K562 (cell line): ENCODE measurements around the gene USP2. TPM values are rescaled to one million over a fixed set of nuclear protein-coding genes. Genes with fewer than 3 reads are reported as not detected.
A peak's percentile ranks its signal among the peaks of the same experiment; 100 is the strongest.

Experiments
- L3MBTL2 ChIP-seq: fragments of 450-650 bp; IDR thresholded peaks from 2 replicates; pipeline ENCODE4 v1.6.1; 2016; ENCODE audit warnings: mild to moderate bottlenecking, moderate library complexity
- TAF15 ChIP-seq: fragments of 200-400 bp; formaldehyde crosslinking; IDR thresholded peaks from 2 replicates; pipeline ENCODE4 v1.6.1; 2017; ENCODE audit warnings: mild to moderate bottlenecking, low read depth, low read length, moderate library complexity
- ZNF263 ChIP-seq: sonication (generic); formaldehyde crosslinking; IDR thresholded peaks from 2 replicates; pipeline ENCODE4 v1.8.0; 2022; ENCODE audit warnings: mild to moderate bottlenecking, missing genetic modification reagents, borderline replicate concordance
- ZNF507 ChIP-seq: conservative IDR thresholded peaks from 2 replicates; pipeline ENCODE4 v1.6.1; 2017; ENCODE audit warnings: missing genetic modification characterization, missing compliant biosample characterization
- polyA plus RNA-seq, 8 experiments: library from polyadenylated mRNA; depleted of rRNA in 4 of 8; stranded (reverse) in 5 of 8; unstranded in 3 of 8; fragments of >200 nt; fragmentation: Nextera tagmentation in 2 of 8; fragmentation: Illumina TruSeq in 1 of 8; extraction: Ambion mirVana in 2 of 8; extraction: Trizol in 1 of 8; gene quantifications; 2 replicates each; pipeline versions ENCODE4 v1.2.1 to v1.2.3, GENCODE V29; 2011 to 2014; ENCODE audit warnings: inconsistent platforms in 1 of 8, missing spikeins in 1 of 8
- total RNA-seq, 7 experiments: library from RNA; depleted of rRNA in 6 of 7; stranded (reverse); fragments of >200 nt in 6 of 7; fragmentation: Illumina TruSeq in 2 of 7; extraction: Trizol in 2 of 7; gene quantifications; 2 replicates each; pipeline versions ENCODE4 v1.2.1 to v1.2.3, GENCODE V29; 2011 to 2021; ENCODE audit warnings: low replicate concordance in 1 of 7
- TF ChIP-seq, protein P1 (sequence below), 2 experiments: fragments of 450-650 bp; formaldehyde crosslinking in 1 of 2; IDR thresholded peaks; 2 replicates each; pipeline versions ENCODE4 v1.4.0 to v1.6.1; 2014 to 2020; ENCODE audit warnings: mild to moderate bottlenecking in 2 of 2, borderline replicate concordance in 1 of 2, low read depth in 1 of 2
- TF ChIP-seq, protein P2 (sequence below): fragments of 450-650 bp; IDR thresholded peaks from 2 replicates; pipeline ENCODE4 v1.7.0; 2016; ENCODE audit warnings: borderline replicate concordance
- TF ChIP-seq, protein P3 (sequence below): fragments of 450-650 bp; IDR thresholded peaks from 2 replicates; pipeline ENCODE4 v1.6.1; 2016; ENCODE audit warnings: low read depth

The USP2 gene
- total and polyA plus RNA-seq, 9 of the 15 experiments (the other 6 are each of a cell fraction or from before 2014, with no cell fraction given): 2.8 to 16.9 (median 3.9) TPM

DNA sequence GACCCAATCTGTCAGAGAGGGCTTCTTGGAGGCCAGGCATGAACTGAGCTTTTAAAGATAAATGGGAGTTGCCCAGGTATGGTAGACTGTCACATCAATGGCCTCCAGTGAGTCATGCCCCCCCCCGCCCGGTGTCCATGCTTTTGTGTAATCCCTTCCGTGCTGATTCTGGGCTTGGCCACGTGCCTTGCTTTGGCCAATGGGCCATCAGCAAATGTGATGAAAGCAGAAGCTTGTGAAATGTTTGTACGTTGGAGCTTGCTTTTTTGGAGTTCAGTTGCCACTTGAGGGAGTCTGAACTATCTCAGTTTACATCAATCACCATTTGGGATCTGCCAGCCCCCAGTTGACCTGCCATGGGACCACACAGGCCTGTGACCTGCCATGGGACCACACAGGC, 45.8 kb upstream of the USP2 start (continued):
- TF ChIP-seq, protein P1, sequence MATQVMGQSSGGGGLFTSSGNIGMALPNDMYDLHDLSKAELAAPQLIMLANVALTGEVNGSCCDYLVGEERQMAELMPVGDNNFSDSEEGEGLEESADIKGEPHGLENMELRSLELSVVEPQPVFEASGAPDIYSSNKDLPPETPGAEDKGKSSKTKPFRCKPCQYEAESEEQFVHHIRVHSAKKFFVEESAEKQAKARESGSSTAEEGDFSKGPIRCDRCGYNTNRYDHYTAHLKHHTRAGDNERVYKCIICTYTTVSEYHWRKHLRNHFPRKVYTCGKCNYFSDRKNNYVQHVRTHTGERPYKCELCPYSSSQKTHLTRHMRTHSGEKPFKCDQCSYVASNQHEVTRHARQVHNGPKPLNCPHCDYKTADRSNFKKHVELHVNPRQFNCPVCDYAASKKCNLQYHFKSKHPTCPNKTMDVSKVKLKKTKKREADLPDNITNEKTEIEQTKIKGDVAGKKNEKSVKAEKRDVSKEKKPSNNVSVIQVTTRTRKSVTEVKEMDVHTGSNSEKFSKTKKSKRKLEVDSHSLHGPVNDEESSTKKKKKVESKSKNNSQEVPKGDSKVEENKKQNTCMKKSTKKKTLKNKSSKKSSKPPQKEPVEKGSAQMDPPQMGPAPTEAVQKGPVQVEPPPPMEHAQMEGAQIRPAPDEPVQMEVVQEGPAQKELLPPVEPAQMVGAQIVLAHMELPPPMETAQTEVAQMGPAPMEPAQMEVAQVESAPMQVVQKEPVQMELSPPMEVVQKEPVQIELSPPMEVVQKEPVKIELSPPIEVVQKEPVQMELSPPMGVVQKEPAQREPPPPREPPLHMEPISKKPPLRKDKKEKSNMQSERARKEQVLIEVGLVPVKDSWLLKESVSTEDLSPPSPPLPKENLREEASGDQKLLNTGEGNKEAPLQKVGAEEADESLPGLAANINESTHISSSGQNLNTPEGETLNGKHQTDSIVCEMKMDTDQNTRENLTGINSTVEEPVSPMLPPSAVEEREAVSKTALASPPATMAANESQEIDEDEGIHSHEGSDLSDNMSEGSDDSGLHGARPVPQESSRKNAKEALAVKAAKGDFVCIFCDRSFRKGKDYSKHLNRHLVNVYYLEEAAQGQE (IDR thresholded peaks at IDR 0.05; ENCODE audit: borderline replicate concordance): 0 out of 2 replicates have a peak, but pooled peaks have one; percentile 15
- TF ChIP-seq, protein P1 (CRISPR knock-in tag; IDR thresholded peaks at IDR 0.05; ENCODE audit: low read depth): no peak
- TF ChIP-seq, protein P2, sequence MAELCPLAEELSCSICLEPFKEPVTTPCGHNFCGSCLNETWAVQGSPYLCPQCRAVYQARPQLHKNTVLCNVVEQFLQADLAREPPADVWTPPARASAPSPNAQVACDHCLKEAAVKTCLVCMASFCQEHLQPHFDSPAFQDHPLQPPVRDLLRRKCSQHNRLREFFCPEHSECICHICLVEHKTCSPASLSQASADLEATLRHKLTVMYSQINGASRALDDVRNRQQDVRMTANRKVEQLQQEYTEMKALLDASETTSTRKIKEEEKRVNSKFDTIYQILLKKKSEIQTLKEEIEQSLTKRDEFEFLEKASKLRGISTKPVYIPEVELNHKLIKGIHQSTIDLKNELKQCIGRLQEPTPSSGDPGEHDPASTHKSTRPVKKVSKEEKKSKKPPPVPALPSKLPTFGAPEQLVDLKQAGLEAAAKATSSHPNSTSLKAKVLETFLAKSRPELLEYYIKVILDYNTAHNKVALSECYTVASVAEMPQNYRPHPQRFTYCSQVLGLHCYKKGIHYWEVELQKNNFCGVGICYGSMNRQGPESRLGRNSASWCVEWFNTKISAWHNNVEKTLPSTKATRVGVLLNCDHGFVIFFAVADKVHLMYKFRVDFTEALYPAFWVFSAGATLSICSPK: no peak
- TF ChIP-seq TAF15 (no peak), L3MBTL2 (peak; percentile 77), ZNF507 (tag) (no peak), ZNF263 (CRISPR knock-in tag) (no peak)
- TF ChIP-seq, protein P3, sequence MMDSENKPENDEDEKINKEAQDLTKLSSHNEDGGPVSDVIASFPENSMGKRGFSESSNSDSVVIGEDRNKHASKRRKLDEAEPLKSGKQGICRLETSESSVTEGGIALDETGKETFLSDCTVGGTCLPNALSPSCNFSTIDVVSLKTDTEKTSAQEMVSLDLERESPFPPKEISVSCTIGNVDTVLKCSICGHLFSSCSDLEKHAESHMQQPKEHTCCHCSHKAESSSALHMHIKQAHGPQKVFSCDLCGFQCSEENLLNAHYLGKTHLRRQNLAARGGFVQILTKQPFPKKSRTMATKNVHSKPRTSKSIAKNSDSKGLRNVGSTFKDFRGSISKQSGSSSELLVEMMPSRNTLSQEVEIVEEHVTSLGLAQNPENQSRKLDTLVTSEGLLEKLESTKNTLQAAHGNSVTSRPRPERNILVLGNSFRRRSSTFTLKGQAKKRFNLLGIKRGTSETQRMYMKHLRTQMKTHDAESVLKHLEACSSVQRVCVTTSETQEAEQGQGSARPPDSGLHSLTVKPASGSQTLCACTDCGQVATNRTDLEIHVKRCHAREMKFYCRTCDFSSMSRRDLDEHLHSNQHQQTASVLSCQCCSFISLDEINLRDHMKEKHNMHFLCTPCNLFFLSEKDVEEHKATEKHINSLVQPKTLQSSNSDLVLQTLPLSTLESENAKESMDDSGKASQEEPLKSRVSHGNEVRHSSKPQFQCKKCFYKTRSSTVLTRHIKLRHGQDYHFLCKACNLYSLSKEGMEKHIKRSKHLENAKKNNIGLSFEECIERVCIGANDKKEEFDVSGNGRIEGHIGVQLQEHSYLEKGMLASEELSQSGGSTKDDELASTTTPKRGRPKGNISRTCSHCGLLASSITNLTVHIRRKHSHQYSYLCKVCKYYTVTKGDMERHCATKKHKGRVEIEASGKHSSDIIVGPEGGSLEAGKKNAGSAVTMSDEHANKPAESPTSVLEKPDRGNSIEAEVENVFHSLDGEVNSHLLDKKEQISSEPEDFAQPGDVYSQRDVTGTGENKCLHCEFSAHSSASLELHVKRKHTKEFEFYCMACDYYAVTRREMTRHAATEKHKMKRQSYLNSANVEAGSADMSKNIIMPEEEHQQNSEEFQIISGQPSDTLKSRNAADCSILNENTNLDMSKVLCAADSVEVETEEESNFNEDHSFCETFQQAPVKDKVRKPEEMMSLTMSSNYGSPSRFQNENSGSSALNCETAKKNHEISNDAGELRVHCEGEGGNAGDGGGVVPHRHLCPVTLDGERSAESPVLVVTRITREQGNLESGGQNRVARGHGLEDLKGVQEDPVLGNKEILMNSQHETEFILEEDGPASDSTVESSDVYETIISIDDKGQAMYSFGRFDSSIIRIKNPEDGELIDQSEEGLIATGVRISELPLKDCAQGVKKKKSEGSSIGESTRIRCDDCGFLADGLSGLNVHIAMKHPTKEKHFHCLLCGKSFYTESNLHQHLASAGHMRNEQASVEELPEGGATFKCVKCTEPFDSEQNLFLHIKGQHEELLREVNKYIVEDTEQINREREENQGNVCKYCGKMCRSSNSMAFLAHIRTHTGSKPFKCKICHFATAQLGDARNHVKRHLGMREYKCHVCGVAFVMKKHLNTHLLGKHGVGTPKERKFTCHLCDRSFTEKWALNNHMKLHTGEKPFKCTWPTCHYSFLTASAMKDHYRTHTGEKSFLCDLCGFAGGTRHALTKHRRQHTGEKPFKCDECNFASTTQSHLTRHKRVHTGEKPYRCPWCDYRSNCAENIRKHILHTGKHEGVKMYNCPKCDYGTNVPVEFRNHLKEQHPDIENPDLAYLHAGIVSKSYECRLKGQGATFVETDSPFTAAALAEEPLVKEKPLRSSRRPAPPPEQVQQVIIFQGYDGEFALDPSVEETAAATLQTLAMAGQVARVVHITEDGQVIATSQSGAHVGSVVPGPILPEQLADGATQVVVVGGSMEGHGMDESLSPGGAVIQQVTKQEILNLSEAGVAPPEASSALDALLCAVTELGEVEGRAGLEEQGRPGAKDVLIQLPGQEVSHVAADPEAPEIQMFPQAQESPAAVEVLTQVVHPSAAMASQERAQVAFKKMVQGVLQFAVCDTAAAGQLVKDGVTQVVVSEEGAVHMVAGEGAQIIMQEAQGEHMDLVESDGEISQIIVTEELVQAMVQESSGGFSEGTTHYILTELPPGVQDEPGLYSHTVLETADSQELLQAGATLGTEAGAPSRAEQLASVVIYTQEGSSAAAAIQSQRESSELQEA: no peak
